MCF 10A (cell line): ENCODE results near the gene EGFL7. TPM values are rescaled to one million over a fixed set of nuclear protein-coding genes. Genes with fewer than 3 reads are reported as not detected.

Experiments used
- BruUV-seq: library from RNA; stranded (reverse); fragments of 400-500 nt; replicated peaks from 2 replicates; lab custom pipeline; 2021; lab: Mats Ljungman, UMichigan
- CTCF ChIA-PET: fragments of 300-600 bp; sonication (Branson Sonifier 250); formaldehyde crosslinking; extraction: SDS; loops from one replicate; lab custom pipeline; 2021; ENCODE audit warnings: antibody characterized with exemption, inconsistent platforms; lab: Yijun Ruan, JAX
- POLR2A ChIA-PET: fragments of 300-600, 350-650 bp; sonication (Branson Sonifier 250); formaldehyde crosslinking; extraction: SDS; loops from one replicate; lab custom pipeline; 2020; ENCODE audit warnings: antibody characterized with exemption, inconsistent platforms; lab: Yijun Ruan, JAX
- DNase-seq: peaks from one replicate; pipeline ENCODE4 v3.0.0-alpha.2; 2018; ENCODE audit not compliant: unreplicated experiment
- H3K27ac Mint-ChIP-seq: one replicate; pipeline ENCODE4 v1.8.0; 2022; ENCODE audit warnings: mild to moderate bottlenecking, low read depth, mixed read lengths; ENCODE audit not compliant: unreplicated experiment
- H3K27me3 Mint-ChIP-seq: one replicate; pipeline ENCODE4 v1.8.0; 2022; ENCODE audit warnings: mixed read lengths; ENCODE audit not compliant: insufficient read depth, unreplicated experiment
- H3K36me3 Mint-ChIP-seq: one replicate; pipeline ENCODE4 v1.8.0; 2022; ENCODE audit warnings: mild to moderate bottlenecking, moderate library complexity, mixed read lengths; ENCODE audit not compliant: insufficient read depth, unreplicated experiment
- H3K4me1 Mint-ChIP-seq: one replicate; pipeline ENCODE4 v1.8.0; 2022; ENCODE audit warnings: mixed read lengths; ENCODE audit not compliant: insufficient read depth, unreplicated experiment
- H3K4me3 Mint-ChIP-seq: one replicate; pipeline ENCODE4 v1.8.0; 2022; ENCODE audit warnings: mild to moderate bottlenecking, moderate library complexity, mixed read lengths; ENCODE audit not compliant: unreplicated experiment
- H3K9me3 Mint-ChIP-seq: one replicate; pipeline ENCODE4 v1.8.0; 2022; ENCODE audit warnings: mixed read lengths; ENCODE audit not compliant: unreplicated experiment
- intact Hi-C: fragments of 100-400 bp; cut with micrococcal nuclease; formaldehyde crosslinking; loops from 2 replicates; pipeline ENCODE4 v1.14.1; 2022
- total RNA-seq: library from RNA; stranded (reverse); gene quantifications from 2 replicates; pipeline ENCODE4 v1.2.3, GENCODE V29; 2022
- TF ChIP-seq, protein P1 (sequence below): fragments of 200-600 bp; IDR thresholded peaks from one replicate; pipeline ENCODE4 v1.8.0; 2022; ENCODE audit warnings: antibody characterized with exemption, mild to moderate bottlenecking; ENCODE audit not compliant: unreplicated experiment

The EGFL7 gene
- total RNA-seq, 1 experiment from 2014 or later, result 3.9 TPM

GRCh38 chr9:136665704-136666371, 3.1 kb downstream of the EGFL7 start:
- no TSS peak for BruUV-seq
- Mint-ChIP-seq H3K4me1 (no peaks in the 10 kb centered on the region), H3K4me3 (peak overlapping the region; percentile 52), H3K36me3 (peaks cover 6% of the 10 kb centered on the region), H3K27ac (no peak overlapping the region), H3K27me3 (no peaks in the 10 kb centered on the region), H3K9me3 (no peaks in the 10 kb centered on the region)
- intact Hi-C loops, result no loop called here
- CTCF ChIA-PET, result interaction anchor here (0.6 kb wide), 1 partner anchor 369 kb away, joined by 3 read pairs; no protein-coding TSS in a partner anchor
- DNase-seq, result no peak
- TF ChIP-seq, protein P1, sequence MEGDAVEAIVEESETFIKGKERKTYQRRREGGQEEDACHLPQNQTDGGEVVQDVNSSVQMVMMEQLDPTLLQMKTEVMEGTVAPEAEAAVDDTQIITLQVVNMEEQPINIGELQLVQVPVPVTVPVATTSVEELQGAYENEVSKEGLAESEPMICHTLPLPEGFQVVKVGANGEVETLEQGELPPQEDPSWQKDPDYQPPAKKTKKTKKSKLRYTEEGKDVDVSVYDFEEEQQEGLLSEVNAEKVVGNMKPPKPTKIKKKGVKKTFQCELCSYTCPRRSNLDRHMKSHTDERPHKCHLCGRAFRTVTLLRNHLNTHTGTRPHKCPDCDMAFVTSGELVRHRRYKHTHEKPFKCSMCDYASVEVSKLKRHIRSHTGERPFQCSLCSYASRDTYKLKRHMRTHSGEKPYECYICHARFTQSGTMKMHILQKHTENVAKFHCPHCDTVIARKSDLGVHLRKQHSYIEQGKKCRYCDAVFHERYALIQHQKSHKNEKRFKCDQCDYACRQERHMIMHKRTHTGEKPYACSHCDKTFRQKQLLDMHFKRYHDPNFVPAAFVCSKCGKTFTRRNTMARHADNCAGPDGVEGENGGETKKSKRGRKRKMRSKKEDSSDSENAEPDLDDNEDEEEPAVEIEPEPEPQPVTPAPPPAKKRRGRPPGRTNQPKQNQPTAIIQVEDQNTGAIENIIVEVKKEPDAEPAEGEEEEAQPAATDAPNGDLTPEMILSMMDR, result no peak
- POLR2A ChIA-PET, result no interaction called here

- intact Hi-C loops, result no loop called here
- CTCF ChIA-PET, result interaction anchor here (0.6 to 0.7 kb wide), 3 partner anchors 368 to 843 kb away, joined by 3 to 4 read pairs (median 3); no protein-coding TSS in a partner anchor
- TF ChIP-seq, protein P1, result no peak
- Mint-ChIP-seq H3K9me3 (no peaks in the 10 kb centered on the region), H3K27ac (no peak overlapping the region), H3K4me1 (no peaks in the 10 kb centered on the region), H3K36me3 (peaks cover 6% of the 10 kb centered on the region), H3K4me3 (peak overlapping the region; percentile 52), H3K27me3 (no peaks in the 10 kb centered on the region)
- BruUV-seq, result no TSS peak
- POLR2A ChIA-PET, result interaction anchor here (0.7 kb wide), 1 partner anchor 1079 kb away, joined by 3 read pairs; no protein-coding TSS in a partner anchor
- DNase-seq, result no peak
These were observed 3.9 kb downstream of the EGFL7 start for GRCh38 chr9:136666372-136667213.

DNA sequence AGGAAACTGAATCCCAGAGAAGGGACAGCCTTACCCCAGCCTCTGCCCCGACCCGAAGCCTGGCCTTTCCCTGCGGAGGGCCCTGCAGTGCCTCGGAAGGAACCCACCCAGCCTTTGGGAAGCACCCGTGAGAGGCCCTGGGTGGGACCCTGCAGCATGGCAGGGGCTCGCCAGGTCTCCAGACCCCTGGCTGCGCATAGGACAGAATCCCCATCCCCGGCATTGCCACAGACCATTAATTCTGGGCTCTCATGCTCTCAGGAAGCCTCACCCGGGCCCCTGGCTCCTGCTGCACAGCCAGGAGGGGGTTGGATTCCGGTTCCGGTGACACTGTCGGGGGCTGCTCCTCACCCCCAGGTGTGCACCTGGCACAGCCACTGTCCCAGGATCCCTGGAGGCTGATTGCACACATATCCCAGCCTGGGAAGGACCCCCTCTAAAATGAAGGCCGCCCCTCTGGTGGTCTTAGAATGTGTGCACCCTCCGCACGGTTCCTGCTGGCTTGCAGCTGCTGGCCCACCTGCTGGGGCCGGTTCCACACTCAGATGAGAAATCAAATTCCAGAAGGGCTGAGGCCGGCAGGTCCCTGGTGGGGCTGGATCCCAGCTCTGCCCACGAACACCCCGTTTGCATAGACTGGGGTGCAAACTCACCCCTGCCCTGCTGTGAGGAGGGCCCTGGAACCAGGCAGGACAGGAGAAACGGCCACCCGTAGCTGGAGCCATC, 4.7 kb downstream of the EGFL7 start:
- Mint-ChIP-seq H3K36me3 (peaks cover 6% of the 10 kb centered on the region), H3K4me1 (no peaks in the 10 kb centered on the region), H3K27ac (no peak overlapping the region), H3K9me3 (no peaks in the 10 kb centered on the region), H3K27me3 (no peaks in the 10 kb centered on the region), H3K4me3 (no peak overlapping the region)
- no TSS peak for BruUV-seq
- DNase-seq, result no peak
- TF ChIP-seq, protein P1, result no peak
- CTCF ChIA-PET, result interaction anchor here (0.6 to 0.7 kb wide), 3 partner anchors 20 to 388 kb away, joined by 3 to 4 read pairs (median 3); no protein-coding TSS in a partner anchor
- POLR2A ChIA-PET, result interaction anchor here (0.7 kb wide), 1 partner anchor 1080 kb away, joined by 3 read pairs; no protein-coding TSS in a partner anchor
- intact Hi-C loops, result no loop called here
